Kidney (tissue), 14 donors: ENCODE results near the gene MPEG1. TPM values are rescaled to one million over a fixed set of nuclear protein-coding genes. Genes with fewer than 3 reads are reported as not detected.

Experiments used
- DNase-seq, 5 donors: peaks; one replicate each; pipeline ENCODE4 v3.0.0-alpha.2; 2013 to 2020
- FAIRE-seq: peaks from 2 replicates; lab custom pipeline; 2012; peaks lifted over from hg19 to GRCh38; lab: Jason Lieb, UNC
- H3K27ac ChIP-seq, 2 donors: one replicate each; pipeline ENCODE4 v1.7.0; 2013; ENCODE audit warnings: low read depth in 2 of 2, low read length in 2 of 2, inconsistent platforms in 1 of 2
- H3K27me3 ChIP-seq: one replicate; pipeline ENCODE4 v1.7.1; 2013; ENCODE audit warnings: low read length, inconsistent platforms; ENCODE audit not compliant: control insufficient read depth, insufficient read depth
- H3K36me3 ChIP-seq, 3 donors: one replicate each; pipeline versions ENCODE4 v1.7.0 to v1.7.1; 2013; ENCODE audit warnings: low read length in 3 of 3, control low read depth in 1 of 3, inconsistent platforms in 1 of 3; ENCODE audit not compliant: insufficient read depth in 3 of 3, control insufficient read depth in 2 of 3
- H3K4me1 ChIP-seq, 3 donors: one replicate each; pipeline versions ENCODE4 v1.7.0 to v1.7.1; 2013; ENCODE audit warnings: low read length in 3 of 3, inconsistent platforms in 1 of 3, low read depth in 1 of 3; ENCODE audit not compliant: control insufficient read depth in 2 of 3, insufficient read depth in 2 of 3
- H3K4me3 ChIP-seq, 3 donors: one replicate each; pipeline versions ENCODE4 v1.7.0 to v1.8.1; 2013; ENCODE audit warnings: low read length in 3 of 3, control low read depth in 1 of 3, inconsistent platforms in 1 of 3
- H3K9ac ChIP-seq, 3 donors: one replicate each; pipeline versions ENCODE4 v1.7.0 to v1.7.1; 2013; ENCODE audit warnings: low read length in 3 of 3, control low read depth in 1 of 3, inconsistent platforms in 1 of 3
- H3K9me3 ChIP-seq, 3 donors: one replicate each; pipeline versions ENCODE4 v1.7.0 to v1.7.1; 2013; ENCODE audit warnings: low read length in 3 of 3, control low read depth in 1 of 3, inconsistent platforms in 1 of 3; ENCODE audit not compliant: control insufficient read depth in 2 of 3, insufficient read depth in 1 of 3
- CTCF ChIP-seq: IDR thresholded peaks from 3 replicates; pipeline ENCODE4 v1.5.1; 2012; ENCODE audit warnings: mild to moderate bottlenecking, moderate library complexity, borderline replicate concordance; ENCODE audit not compliant: insufficient read depth; ENCODE audit errors: extremely low read depth
- intact Hi-C: fragments of 100-400 bp; cut with DNase I; formaldehyde crosslinking; loops from one replicate; pipeline ENCODE4 v1.11.1; 2022
- polyA plus RNA-seq: library from polyadenylated mRNA; stranded (reverse); fragments of 350-450 nt; fragmentation: Illumina TruSeq; extraction: RNeasy Lipid Tissue Mini Kit (QIAGEN cat#74804); gene quantifications from one replicate; pipeline ENCODE4 v1.2.3, GENCODE V29; 2014; ENCODE audit warnings: low read depth, low replicate concordance; ENCODE audit not compliant: insufficient read depth
- total RNA-seq: library from RNA; stranded (reverse); fragmentation: NEBNext Ultra II Directional; extraction: Animal tissue kit (Norgen Biotek cat#: 25700); gene quantifications from one replicate; pipeline ENCODE4 v1.2.1, GENCODE V29; 2021
- donor health status: control.
- donor health status: control.
- donor health status: control.
- donor health status: control.
- donor health status: control.
- donor health status: DM: yes; HTN: yes; CAD: no.
- donor health status: Normal renal cell carcinoma (clear cell type).

Gene MPEG1
- total and polyA plus RNA-seq, 2 donors from 2014 or later = 2.6 to 33.1 TPM

GRCh38 chr11:59253001-59253400 lies 40.3 kb upstream of the MPEG1 start:
- no peaks in the 10 kb centered on the region for H3K27me3 ChIP-seq
- H3K4me1 ChIP-seq = no peaks in the 10 kb centered on the region
- no peaks in the 10 kb centered on the region for H3K36me3 ChIP-seq
- DNase-seq (no peak), FAIRE-seq (no peak)
- no peak for TF ChIP-seq CTCF
- H3K4me3 ChIP-seq = no peak overlapping the region
- intact Hi-C loops = no loop called here
- no peak overlapping the region for H3K27ac ChIP-seq
- H3K9me3 ChIP-seq = no peaks in the 10 kb centered on the region
- no peak overlapping the region for H3K9ac ChIP-seq

- intact Hi-C loops = no loop called here
- H3K27me3 ChIP-seq = no peaks in the 10 kb centered on the region
- DNase-seq (no peak), FAIRE-seq (no peak)
- H3K9me3 ChIP-seq = no peaks in the 10 kb centered on the region
- H3K4me1 ChIP-seq = no peaks in the 10 kb centered on the region
- no peak overlapping the region for H3K4me3 ChIP-seq
- no peaks in the 10 kb centered on the region for H3K36me3 ChIP-seq
- no peak overlapping the region for H3K9ac ChIP-seq
- H3K27ac ChIP-seq = no peak overlapping the region
- no peak for TF ChIP-seq CTCF
Measured at GRCh38 chr11:59249535-59249934, 36.8 kb upstream of the MPEG1 start.

GRCh38 chr11:59247531-59248227 lies 35.0 kb upstream of the MPEG1 start:
- H3K4me3 ChIP-seq = no peak overlapping the region
- intact Hi-C loops = no loop called here
- H3K27me3 ChIP-seq = no peaks in the 10 kb centered on the region
- H3K36me3 ChIP-seq = no peaks in the 10 kb centered on the region
- no peak for TF ChIP-seq CTCF
- no peak for FAIRE-seq
- no peaks in the 10 kb centered on the region for H3K9me3 ChIP-seq
- peak in 1 of 5 donors; percentile 14 for DNase-seq
- H3K9ac ChIP-seq = no peak overlapping the region
- no peak overlapping the region for H3K27ac ChIP-seq
- no peaks in the 10 kb centered on the region for H3K4me1 ChIP-seq
